Trophoblast cell (in vitro differentiated cells and primary cell): ENCODE measurements around the gene TRIM47.
A peak's percentile ranks its signal among the peaks of the same experiment; 100 is the strongest.

ENCODE experiments used
- DNase-seq, 2 donors: peaks; one replicate each; pipeline ENCODE4 v3.0.0-alpha.2; 2016
- H2AFZ ChIP-seq: 2 replicates; pipeline ENCODE4 v1.6.1; 2013; ENCODE audit warnings: low read length, moderate library complexity, mild to moderate bottlenecking; ENCODE audit not compliant: insufficient read depth, poor library complexity
- H2AK5ac ChIP-seq: 2 replicates; pipeline ENCODE4 v1.6.1; 2013; ENCODE audit warnings: mild to moderate bottlenecking, low read length
- H2BK120ac ChIP-seq: 2 replicates; pipeline ENCODE4 v1.6.1; 2013; ENCODE audit warnings: low read length, mild to moderate bottlenecking, moderate library complexity; ENCODE audit not compliant: insufficient read depth, poor library complexity
- H2BK12ac ChIP-seq: 2 replicates; pipeline ENCODE4 v1.6.1; 2013; ENCODE audit warnings: mild to moderate bottlenecking, low read length, moderate library complexity
- H2BK5ac ChIP-seq: 2 replicates; pipeline ENCODE4 v1.6.1; 2013; ENCODE audit warnings: low read length, low read depth, moderate library complexity, mild to moderate bottlenecking; ENCODE audit not compliant: poor library complexity
- H3K14ac ChIP-seq: 2 replicates; pipeline ENCODE4 v1.6.1; 2013; ENCODE audit warnings: mild to moderate bottlenecking, low read length
- H3K18ac ChIP-seq: 2 replicates; pipeline ENCODE4 v1.6.1; 2013; ENCODE audit warnings: mild to moderate bottlenecking, low read length
- H3K23ac ChIP-seq: 2 replicates; pipeline ENCODE4 v1.6.1; 2013; ENCODE audit warnings: low read length
- H3K27ac ChIP-seq: 2 replicates; pipeline ENCODE4 v1.5.1; 2013; ENCODE audit warnings: low read depth, mild to moderate bottlenecking, inconsistent platforms, low read length, moderate library complexity
- H3K27me3 ChIP-seq: 2 replicates; pipeline ENCODE4 v1.6.1; 2013; ENCODE audit warnings: inconsistent platforms, mild to moderate bottlenecking, low read length, moderate library complexity; ENCODE audit not compliant: insufficient read depth
- H3K36me3 ChIP-seq, 2 experiments: 1 replicate in 1 of 2; 2 replicates in 1 of 2; pipeline ENCODE4 v1.6.1; 2013; ENCODE audit warnings: low read length in 2 of 2, mild to moderate bottlenecking in 2 of 2, moderate library complexity in 1 of 2; ENCODE audit not compliant: insufficient read depth in 2 of 2, control insufficient read depth in 1 of 2
- H3K4ac ChIP-seq: 2 replicates; pipeline ENCODE4 v1.6.1; 2013; ENCODE audit warnings: low read depth, mild to moderate bottlenecking, low read length, moderate library complexity
- H3K4me1 ChIP-seq, 2 experiments: 1 replicate in 1 of 2; 2 replicates in 1 of 2; pipeline ENCODE4 v1.6.1; 2013; ENCODE audit warnings: low read length in 2 of 2, mild to moderate bottlenecking in 2 of 2, moderate library complexity in 1 of 2; ENCODE audit not compliant: insufficient read depth in 2 of 2, control insufficient read depth in 1 of 2
- H3K4me2 ChIP-seq: 2 replicates; pipeline ENCODE4 v1.6.1; 2013; ENCODE audit warnings: inconsistent platforms, mild to moderate bottlenecking, low read length, moderate library complexity
- H3K4me3 ChIP-seq: 2 replicates; pipeline ENCODE4 v1.5.1; 2013; ENCODE audit warnings: mild to moderate bottlenecking, low read depth, low read length, inconsistent platforms
- H3K79me1 ChIP-seq: one replicate; pipeline ENCODE4 v1.6.1; 2013; ENCODE audit warnings: low read length
- H3K79me2 ChIP-seq: 2 replicates; pipeline ENCODE4 v1.6.1; 2013; ENCODE audit warnings: low read length, mild to moderate bottlenecking; ENCODE audit not compliant: control insufficient read depth, insufficient read depth, poor library complexity
- H3K9ac ChIP-seq: 2 replicates; pipeline ENCODE4 v1.6.1; 2013; ENCODE audit warnings: mild to moderate bottlenecking, low read length
- H3K9me3 ChIP-seq: 2 replicates; pipeline ENCODE4 v1.6.1; 2013; ENCODE audit warnings: low read depth, mild to moderate bottlenecking, control low read depth, inconsistent platforms, low read length; ENCODE audit not compliant: insufficient read depth
- H4K12ac ChIP-seq: 2 replicates; pipeline ENCODE4 v1.6.1; 2013; ENCODE audit warnings: low read depth, mild to moderate bottlenecking, low read length, moderate library complexity
- H4K8ac ChIP-seq: 2 replicates; pipeline ENCODE4 v1.6.1; 2013; ENCODE audit warnings: low read depth, mild to moderate bottlenecking, low read length, moderate library complexity
- H4K91ac ChIP-seq: one replicate; pipeline ENCODE4 v1.6.1; 2013; ENCODE audit warnings: low read depth, mild to moderate bottlenecking, low read length, moderate library complexity
- WGBS: extraction: QIAGEN DNeasy Blood & Tissue Kit; methylation state at CpG from one replicate; pipeline ENCODE4 v1.1.7; 2013; ENCODE audit warnings: missing lambda C conversion rate; ENCODE audit not compliant: insufficient read length, insufficient coverage; ENCODE audit errors: extremely low coverage; 5-methylcytosine and 5-hydroxymethylcytosine counted together

TRIM47 gene

DNA sequence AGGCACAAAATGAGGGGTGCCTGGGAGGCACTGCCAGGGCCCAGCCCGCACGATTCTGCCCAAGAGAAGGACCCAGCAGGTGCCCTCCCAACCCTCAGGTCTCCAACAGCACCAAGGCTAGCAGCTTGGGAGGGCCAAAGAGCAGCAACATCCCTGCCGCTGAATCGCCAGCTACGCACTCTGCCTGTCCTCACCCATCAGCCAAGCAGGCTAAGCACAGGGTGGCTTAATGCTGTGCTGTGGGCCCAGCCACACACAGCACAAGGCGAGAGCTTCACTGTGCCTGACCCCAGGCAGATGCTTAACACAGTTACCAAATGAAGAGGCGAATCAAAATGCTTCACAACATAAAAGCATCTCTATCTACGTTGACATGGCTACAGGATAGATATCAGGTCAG lies 36.9 kb upstream of the TRIM47 start:
- Histone ChIP-seq H3K9ac (no peak overlapping the region), H3K27ac (no peak overlapping the region), H4K91ac (no peak overlapping the region), H2BK5ac (no peak overlapping the region), H4K12ac (no peak overlapping the region), H2BK120ac (no peak overlapping the region), H2BK12ac (no peak overlapping the region), H3K14ac (no peak overlapping the region), H3K79me1 (peaks cover 3% of the 10 kb centered on the region), H4K8ac (no peak overlapping the region), H3K4me2 (no peak overlapping the region), H3K79me2 (no peaks in the 10 kb centered on the region), H3K36me3 (peaks cover 8 to 11% of the 10 kb centered on the region in 2 experiments), H3K18ac (no peak overlapping the region), H3K4me3 (no peak overlapping the region), H3K27me3 (no peaks in the 10 kb centered on the region), H2AFZ (no peak overlapping the region), H3K4ac (no peak overlapping the region), H3K9me3 (no peaks in the 10 kb centered on the region), H3K4me1 (no peaks in the 10 kb centered on the region), H3K23ac (no peak overlapping the region), H2AK5ac (no peak overlapping the region)
- DNase-seq: no peak
- no CpG with 5 or more reads among the region's 8 CpGs for WGBS

GRCh38 chr17:75914643-75915267 lies 36.4 kb upstream of the TRIM47 start:
- no peaks in the 10 kb centered on the region for H3K79me2 ChIP-seq
- H3K36me3 ChIP-seq: peaks cover 7 to 9% of the 10 kb centered on the region in 2 experiments
- no peak overlapping the region for H3K4me2 ChIP-seq
- H3K23ac ChIP-seq: no peak overlapping the region
- no peak overlapping the region for H3K14ac ChIP-seq
- H3K4me3 ChIP-seq: no peak overlapping the region
- no peak overlapping the region for H2BK120ac ChIP-seq
- no peak overlapping the region for H3K4ac ChIP-seq
- no peak overlapping the region for H2AK5ac ChIP-seq
- WGBS: no CpG with 5 or more reads among the region's 34 CpGs
- H3K9me3 ChIP-seq: no peaks in the 10 kb centered on the region
- no peak overlapping the region for H4K12ac ChIP-seq
- DNase-seq: no peak
- H2AFZ ChIP-seq: no peak overlapping the region
- H4K91ac ChIP-seq: no peak overlapping the region
- no peak overlapping the region for H2BK12ac ChIP-seq
- H3K27me3 ChIP-seq: no peaks in the 10 kb centered on the region
- no peaks in the 10 kb centered on the region for H3K4me1 ChIP-seq
- H2BK5ac ChIP-seq: no peak overlapping the region
- no peak overlapping the region for H3K18ac ChIP-seq
- H3K27ac ChIP-seq: no peak overlapping the region
- H3K9ac ChIP-seq: no peak overlapping the region
- no peak overlapping the region for H4K8ac ChIP-seq
- H3K79me1 ChIP-seq: peaks cover 3% of the 10 kb centered on the region

GRCh38 chr17:75913537-75914210 lies 35.3 kb upstream of the TRIM47 start:
- no peak overlapping the region for H3K14ac ChIP-seq
- H3K9ac ChIP-seq: no peak overlapping the region
- no peaks in the 10 kb centered on the region for H3K27me3 ChIP-seq
- no peak overlapping the region for H3K27ac ChIP-seq
- H4K8ac ChIP-seq: no peak overlapping the region
- no peak overlapping the region for H3K18ac ChIP-seq
- no peaks in the 10 kb centered on the region for H3K4me1 ChIP-seq
- peaks cover 3 to 4% of the 10 kb centered on the region in 2 experiments for H3K36me3 ChIP-seq
- no peak overlapping the region for H2AFZ ChIP-seq
- H3K4ac ChIP-seq: no peak overlapping the region
- peaks cover 3% of the 10 kb centered on the region for H3K79me1 ChIP-seq
- H2AK5ac ChIP-seq: no peak overlapping the region
- no peak overlapping the region for H4K91ac ChIP-seq
- no peak for DNase-seq
- no peaks in the 10 kb centered on the region for H3K79me2 ChIP-seq
- H2BK5ac ChIP-seq: no peak overlapping the region
- no peaks in the 10 kb centered on the region for H3K9me3 ChIP-seq
- no peak overlapping the region for H4K12ac ChIP-seq
- H3K4me3 ChIP-seq: no peak overlapping the region
- WGBS: no CpG with 5 or more reads among the region's 32 CpGs
- no peak overlapping the region for H2BK12ac ChIP-seq
- no peak overlapping the region for H3K4me2 ChIP-seq
- no peak overlapping the region for H3K23ac ChIP-seq
- no peak overlapping the region for H2BK120ac ChIP-seq

- no peak overlapping the region for H3K4me2 ChIP-seq
- no peak overlapping the region for H2BK120ac ChIP-seq
- H3K9ac ChIP-seq: no peak overlapping the region
- H3K36me3 ChIP-seq: peaks cover 0 to 4% of the 10 kb centered on the region in 2 experiments
- H3K9me3 ChIP-seq: no peaks in the 10 kb centered on the region
- DNase-seq: no peak
- no peaks in the 10 kb centered on the region for H3K79me2 ChIP-seq
- no peak overlapping the region for H4K91ac ChIP-seq
- peaks cover 3% of the 10 kb centered on the region for H3K79me1 ChIP-seq
- no peak overlapping the region for H2AK5ac ChIP-seq
- H2BK12ac ChIP-seq: no peak overlapping the region
- no peak overlapping the region for H3K27ac ChIP-seq
- peak overlapping the region; percentile 3 for H4K8ac ChIP-seq
- H3K27me3 ChIP-seq: no peaks in the 10 kb centered on the region
- peaks cover 8 to 9% of the 10 kb centered on the region in 2 experiments for H3K4me1 ChIP-seq
- no peak overlapping the region for H3K4me3 ChIP-seq
- no peak overlapping the region for H3K4ac ChIP-seq
- H4K12ac ChIP-seq: no peak overlapping the region
- H3K18ac ChIP-seq: no peak overlapping the region
- WGBS: no CpG with 5 or more reads among the region's 6 CpGs
- no peak overlapping the region for H3K23ac ChIP-seq
- H2BK5ac ChIP-seq: no peak overlapping the region
- H3K14ac ChIP-seq: no peak overlapping the region
- peak overlapping the region; percentile 17 for H2AFZ ChIP-seq
Measured at GRCh38 chr17:75910699-75911098, 32.3 kb upstream of the TRIM47 start.
